H1 (cell line): Measurements from ENCODE around the gene CRACDL.

Experiments used
- ATF3 ChIP-seq: IDR thresholded peaks from 2 replicates; pipeline ENCODE4 v1.6.1; 2011; ENCODE audit warnings: low read depth, mild to moderate bottlenecking, low read length; ENCODE audit not compliant: insufficient read depth
- CTCF ChIP-seq, 3 experiments: IDR thresholded peaks; 1 replicate in 2 of 3; 2 replicates in 1 of 3; pipeline versions ENCODE4 v1.5.1 to v1.6.1; 2011; ENCODE audit warnings: low read length in 3 of 3, mild to moderate bottlenecking in 3 of 3, inconsistent platforms in 2 of 3, low read depth in 1 of 3, moderate library complexity in 1 of 3; ENCODE audit not compliant: insufficient read depth in 1 of 3; ENCODE audit errors: control extremely low read depth in 1 of 3
- EP300 ChIP-seq, 2 experiments: IDR thresholded peaks; 1 replicate in 1 of 2; 2 replicates in 1 of 2; pipeline ENCODE4 v1.6.1; 2011 to 2012; ENCODE audit warnings: low read depth in 2 of 2, low read length in 2 of 2, mild to moderate bottlenecking in 2 of 2, borderline replicate concordance in 1 of 2, inconsistent platforms in 1 of 2, moderate library complexity in 1 of 2
- EZH2 ChIP-seq: fragments of 200-600 bp; sonication (generic); IDR thresholded peaks from 2 replicates; pipeline ENCODE4 v1.7.1; 2012; ENCODE audit warnings: low read depth, mild to moderate bottlenecking, moderate library complexity, low read length, inconsistent platforms; ENCODE audit not compliant: severe bottlenecking
- GTF2F1 ChIP-seq: IDR thresholded peaks from 2 replicates; pipeline ENCODE4 v1.6.1; 2012; ENCODE audit warnings: low read depth, low read length, improper control_type of control experiment, borderline replicate concordance
- KDM1A ChIP-seq: fragments of 200-600, 300-600 bp; sonication (generic); IDR thresholded peaks from 2 replicates; pipeline ENCODE4 v1.7.1; 2016; ENCODE audit warnings: mild to moderate bottlenecking, low read length, borderline replicate concordance
- MAX ChIP-seq: IDR thresholded peaks from 2 replicates; pipeline ENCODE4 v1.6.1; 2012; ENCODE audit warnings: inconsistent platforms
- POLR2AphosphoS5 ChIP-seq: IDR thresholded peaks from 2 replicates; pipeline ENCODE4 v1.6.1; 2011; ENCODE audit warnings: low read depth, low read length
- YY1 ChIP-seq: IDR thresholded peaks from 2 replicates; pipeline ENCODE4 v1.6.1; 2011; ENCODE audit warnings: low read depth, mild to moderate bottlenecking, low read length

- no peak for TF ChIP-seq ATF3
- TF ChIP-seq CTCF (IDR thresholded peaks at IDR 0.05; ENCODE audit: control extremely low read depth in 1 of 3, insufficient read depth in 1 of 3, low read depth in 1 of 3, low read length in 3 of 3): no peak
- no peak for TF ChIP-seq EZH2
- no peak for TF ChIP-seq GTF2F1
- TF ChIP-seq YY1: no peak
- no peak for TF ChIP-seq MAX
- no peak for TF ChIP-seq POLR2AphosphoS5
- TF ChIP-seq EP300 (IDR thresholded peaks at IDR 0.05; ENCODE audit: borderline replicate concordance in 1 of 2, low read depth in 2 of 2, low read length in 2 of 2): no peak
- TF ChIP-seq KDM1A: no peak
Measured at GRCh38 chr2:98749066-98749450, 187.0 kb downstream of the CRACDL start.
